ENCODE measurements around the gene TRIM2. TPM values are rescaled to one million over a fixed set of nuclear protein-coding genes. Genes with fewer than 3 reads are reported as not detected.

The TRIM2 gene
- total and polyA plus RNA-seq, 2 experiments from 2014 or later = 22.0 to 61.5 TPM

DNA sequence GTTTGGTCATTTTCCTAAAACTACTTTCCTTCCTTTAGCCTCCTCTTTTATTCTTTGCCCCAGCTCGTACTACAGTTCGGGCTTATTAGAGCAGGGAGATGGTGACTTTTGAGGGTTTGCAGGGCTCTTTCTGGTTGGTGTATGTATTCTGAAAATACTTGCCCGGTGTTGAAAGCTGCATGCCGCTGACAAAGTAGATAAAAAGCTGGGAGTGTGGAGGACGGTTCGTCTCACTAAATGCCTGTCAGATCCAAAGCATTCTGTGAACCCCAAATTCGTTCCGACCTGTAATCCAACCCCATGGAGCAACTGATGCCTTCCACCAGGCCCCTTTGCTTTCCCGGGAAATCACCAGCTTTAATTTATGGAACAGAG is 19.2 kb downstream of the TRIM2 start:
- Histone ChIP-seq H3K4me1 (ENCODE audit: insufficient read depth) (peaks cover 26% of the 10 kb centered on the region), H3F3A (replicated peaks; ENCODE audit: low read depth) (no peaks in the 10 kb centered on the region; the same call in 1 of the 2 replicates), H2AFZ (no peak overlapping the region), H3K9me2 (ENCODE audit: insufficient read depth) (no peaks in the 10 kb centered on the region), H3K27me3 (ENCODE audit: insufficient read depth) (peaks cover 16% of the 10 kb centered on the region), H3K27ac (ENCODE audit: low read depth) (no peak overlapping the region), H3K4me3 (peak overlapping the region; percentile 62), H4K20me1 (replicated peaks; ENCODE audit: insufficient read depth) (peaks cover 16% of the 10 kb centered on the region), H3K4me2 (peak overlapping the region; percentile 72), H3K79me2 (replicated peaks; ENCODE audit: insufficient read depth) (peaks cover 45% of the 10 kb centered on the region), H3K36me3 (ENCODE audit: insufficient read depth) (no peaks in the 10 kb centered on the region)
- peaks cover 11% of the 10 kb centered on the region for H3K36me3 Mint-ChIP-seq (ENCODE audit: low read depth)
- ATAC-seq (peak; percentile 4; the same call in 2 of the 3 replicates), DNase-seq (ENCODE audit: low spot score) (no peak)
- no peak for TF ChIP-seq ZNF114 (CRISPR knock-in tag; IDR thresholded peaks at IDR 0.05)
- H3K9me3 Mint-ChIP-seq = peaks cover 2% of the 10 kb centered on the region; the same call in 2 of the 3 replicates
- H3K4me1 Mint-ChIP-seq = peaks cover 30% of the 10 kb centered on the region
- no peak overlapping the region for H3K27ac Mint-ChIP-seq
- peak overlapping the region; percentile 90 for H3K4me3 Mint-ChIP-seq
- H3K27me3 Mint-ChIP-seq (ENCODE audit: insufficient read depth, low read depth, poor library complexity) = peaks cover 30% of the 10 kb centered on the region

DNA sequence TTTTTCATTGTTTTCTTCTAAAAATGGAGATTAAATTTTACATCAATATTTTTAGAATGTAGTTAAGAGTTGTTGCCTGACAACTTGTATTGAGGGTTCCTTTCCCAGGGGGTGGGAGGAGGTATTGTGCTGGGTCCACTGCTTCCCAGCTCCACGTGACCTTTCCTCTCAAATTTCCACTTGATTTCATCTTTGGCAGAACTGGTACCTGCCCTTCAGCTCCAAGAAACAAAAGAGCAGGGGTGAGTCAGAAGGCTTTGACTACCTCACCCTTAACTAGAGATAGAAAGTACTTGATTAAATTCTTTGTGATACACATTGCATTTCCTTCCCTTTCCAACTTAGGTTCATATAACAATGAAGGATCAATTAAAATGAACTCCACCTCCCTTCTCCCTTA is 19.7 kb downstream of the TRIM2 start:
- Histone ChIP-seq H3K27me3 (ENCODE audit: insufficient read depth) (peaks cover 16% of the 10 kb centered on the region), H3K4me3 (peak overlapping the region; percentile 62), H3F3A (replicated peaks; ENCODE audit: low read depth) (no peaks in the 10 kb centered on the region; the same call in 1 of the 2 replicates), H4K20me1 (replicated peaks; ENCODE audit: insufficient read depth) (peaks cover 16% of the 10 kb centered on the region), H3K27ac (ENCODE audit: low read depth) (no peak overlapping the region), H3K4me1 (ENCODE audit: insufficient read depth) (peaks cover 26% of the 10 kb centered on the region), H3K79me2 (replicated peaks; ENCODE audit: insufficient read depth) (peaks cover 48% of the 10 kb centered on the region), H3K36me3 (ENCODE audit: insufficient read depth) (no peaks in the 10 kb centered on the region), H3K9me2 (ENCODE audit: insufficient read depth) (no peaks in the 10 kb centered on the region), H2AFZ (no peak overlapping the region), H3K4me2 (peak overlapping the region; percentile 72)
- DNase-seq (ENCODE audit: low spot score) = no peak
- Mint-ChIP-seq H3K9me3 (peaks cover 2% of the 10 kb centered on the region; the same call in 2 of the 3 replicates), H3K4me1 (peaks cover 35% of the 10 kb centered on the region), H3K27me3 (ENCODE audit: insufficient read depth, low read depth, poor library complexity) (peaks cover 30% of the 10 kb centered on the region), H3K36me3 (ENCODE audit: low read depth) (peaks cover 11% of the 10 kb centered on the region), H3K27ac (no peak overlapping the region), H3K4me3 (peak overlapping the region; percentile 90)
- no peak for ATAC-seq
- no peak for TF ChIP-seq EZH2phosphoT487 (IDR thresholded peaks at IDR 0.05; ENCODE audit: unreplicated experiment)
- no peak for TF ChIP-seq ZNF331 (CRISPR knock-in tag; IDR thresholded peaks at IDR 0.05; ENCODE audit: low read depth)
- TF ChIP-seq POLR2AphosphoS5 (IDR thresholded peaks at IDR 0.05; ENCODE audit: low read depth) = no peak
- no peak for TF ChIP-seq STAT1 (IDR thresholded peaks at IDR 0.05; ENCODE audit: unreplicated experiment)
- TF ChIP-seq, protein P1, sequence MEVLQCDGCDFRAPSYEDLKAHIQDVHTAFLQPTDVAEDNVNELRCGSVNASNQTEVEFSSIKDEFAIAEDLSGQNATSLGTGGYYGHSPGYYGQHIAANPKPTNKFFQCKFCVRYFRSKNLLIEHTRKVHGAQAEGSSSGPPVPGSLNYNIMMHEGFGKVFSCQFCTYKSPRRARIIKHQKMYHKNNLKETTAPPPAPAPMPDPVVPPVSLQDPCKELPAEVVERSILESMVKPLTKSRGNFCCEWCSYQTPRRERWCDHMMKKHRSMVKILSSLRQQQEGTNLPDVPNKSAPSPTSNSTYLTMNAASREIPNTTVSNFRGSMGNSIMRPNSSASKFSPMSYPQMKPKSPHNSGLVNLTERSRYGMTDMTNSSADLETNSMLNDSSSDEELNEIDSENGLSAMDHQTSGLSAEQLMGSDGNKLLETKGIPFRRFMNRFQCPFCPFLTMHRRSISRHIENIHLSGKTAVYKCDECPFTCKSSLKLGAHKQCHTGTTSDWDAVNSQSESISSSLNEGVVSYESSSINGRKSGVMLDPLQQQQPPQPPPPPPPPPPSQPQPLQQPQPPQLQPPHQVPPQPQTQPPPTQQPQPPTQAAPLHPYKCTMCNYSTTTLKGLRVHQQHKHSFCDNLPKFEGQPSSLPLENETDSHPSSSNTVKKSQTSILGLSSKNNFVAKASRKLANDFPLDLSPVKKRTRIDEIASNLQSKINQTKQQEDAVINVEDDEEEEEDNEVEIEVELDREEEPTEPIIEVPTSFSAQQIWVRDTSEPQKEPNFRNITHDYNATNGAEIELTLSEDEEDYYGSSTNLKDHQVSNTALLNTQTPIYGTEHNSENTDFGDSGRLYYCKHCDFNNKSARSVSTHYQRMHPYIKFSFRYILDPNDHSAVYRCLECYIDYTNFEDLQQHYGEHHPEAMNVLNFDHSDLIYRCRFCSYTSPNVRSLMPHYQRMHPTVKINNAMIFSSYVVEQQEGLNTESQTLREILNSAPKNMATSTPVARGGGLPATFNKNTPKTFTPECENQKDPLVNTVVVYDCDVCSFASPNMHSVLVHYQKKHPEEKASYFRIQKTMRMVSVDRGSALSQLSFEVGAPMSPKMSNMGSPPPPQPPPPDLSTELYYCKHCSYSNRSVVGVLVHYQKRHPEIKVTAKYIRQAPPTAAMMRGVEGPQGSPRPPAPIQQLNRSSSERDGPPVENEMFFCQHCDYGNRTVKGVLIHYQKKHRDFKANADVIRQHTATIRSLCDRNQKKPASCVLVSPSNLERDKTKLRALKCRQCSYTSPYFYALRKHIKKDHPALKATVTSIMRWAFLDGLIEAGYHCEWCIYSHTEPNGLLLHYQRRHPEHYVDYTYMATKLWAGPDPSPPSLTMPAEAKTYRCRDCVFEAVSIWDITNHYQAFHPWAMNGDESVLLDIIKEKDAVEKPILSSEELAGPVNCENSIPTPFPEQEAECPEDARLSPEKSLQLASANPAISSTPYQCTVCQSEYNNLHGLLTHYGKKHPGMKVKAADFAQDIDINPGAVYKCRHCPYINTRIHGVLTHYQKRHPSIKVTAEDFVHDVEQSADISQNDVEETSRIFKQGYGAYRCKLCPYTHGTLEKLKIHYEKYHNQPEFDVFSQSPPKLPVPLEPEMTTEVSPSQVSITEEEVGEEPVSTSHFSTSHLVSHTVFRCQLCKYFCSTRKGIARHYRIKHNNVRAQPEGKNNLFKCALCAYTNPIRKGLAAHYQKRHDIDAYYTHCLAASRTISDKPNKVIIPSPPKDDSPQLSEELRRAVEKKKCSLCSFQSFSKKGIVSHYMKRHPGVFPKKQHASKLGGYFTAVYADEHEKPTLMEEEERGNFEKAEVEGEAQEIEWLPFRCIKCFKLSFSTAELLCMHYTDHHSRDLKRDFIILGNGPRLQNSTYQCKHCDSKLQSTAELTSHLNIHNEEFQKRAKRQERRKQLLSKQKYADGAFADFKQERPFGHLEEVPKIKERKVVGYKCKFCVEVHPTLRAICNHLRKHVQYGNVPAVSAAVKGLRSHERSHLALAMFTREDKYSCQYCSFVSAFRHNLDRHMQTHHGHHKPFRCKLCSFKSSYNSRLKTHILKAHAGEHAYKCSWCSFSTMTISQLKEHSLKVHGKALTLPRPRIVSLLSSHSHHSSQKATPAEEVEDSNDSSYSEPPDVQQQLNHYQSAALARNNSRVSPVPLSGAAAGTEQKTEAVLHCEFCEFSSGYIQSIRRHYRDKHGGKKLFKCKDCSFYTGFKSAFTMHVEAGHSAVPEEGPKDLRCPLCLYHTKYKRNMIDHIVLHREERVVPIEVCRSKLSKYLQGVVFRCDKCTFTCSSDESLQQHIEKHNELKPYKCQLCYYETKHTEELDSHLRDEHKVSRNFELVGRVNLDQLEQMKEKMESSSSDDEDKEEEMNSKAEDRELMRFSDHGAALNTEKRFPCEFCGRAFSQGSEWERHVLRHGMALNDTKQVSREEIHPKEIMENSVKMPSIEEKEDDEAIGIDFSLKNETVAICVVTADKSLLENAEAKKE (CRISPR knock-in tag; IDR thresholded peaks at IDR 0.05) = no peak
- TF ChIP-seq EZH2 (IDR thresholded peaks at IDR 0.05; ENCODE audit: low read depth, unreplicated experiment) = no peak
- TF ChIP-seq CREB1 (CRISPR knock-in tag; IDR thresholded peaks at IDR 0.05; ENCODE audit: low read depth) = no peak
- no peak for TF ChIP-seq ZNF114 (CRISPR knock-in tag; IDR thresholded peaks at IDR 0.05)
- TF ChIP-seq JUNB (IDR thresholded peaks at IDR 0.05; ENCODE audit: unreplicated experiment) = no peak
- TF ChIP-seq, protein P2, sequence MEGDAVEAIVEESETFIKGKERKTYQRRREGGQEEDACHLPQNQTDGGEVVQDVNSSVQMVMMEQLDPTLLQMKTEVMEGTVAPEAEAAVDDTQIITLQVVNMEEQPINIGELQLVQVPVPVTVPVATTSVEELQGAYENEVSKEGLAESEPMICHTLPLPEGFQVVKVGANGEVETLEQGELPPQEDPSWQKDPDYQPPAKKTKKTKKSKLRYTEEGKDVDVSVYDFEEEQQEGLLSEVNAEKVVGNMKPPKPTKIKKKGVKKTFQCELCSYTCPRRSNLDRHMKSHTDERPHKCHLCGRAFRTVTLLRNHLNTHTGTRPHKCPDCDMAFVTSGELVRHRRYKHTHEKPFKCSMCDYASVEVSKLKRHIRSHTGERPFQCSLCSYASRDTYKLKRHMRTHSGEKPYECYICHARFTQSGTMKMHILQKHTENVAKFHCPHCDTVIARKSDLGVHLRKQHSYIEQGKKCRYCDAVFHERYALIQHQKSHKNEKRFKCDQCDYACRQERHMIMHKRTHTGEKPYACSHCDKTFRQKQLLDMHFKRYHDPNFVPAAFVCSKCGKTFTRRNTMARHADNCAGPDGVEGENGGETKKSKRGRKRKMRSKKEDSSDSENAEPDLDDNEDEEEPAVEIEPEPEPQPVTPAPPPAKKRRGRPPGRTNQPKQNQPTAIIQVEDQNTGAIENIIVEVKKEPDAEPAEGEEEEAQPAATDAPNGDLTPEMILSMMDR (conservative IDR thresholded peaks at IDR 0.05; ENCODE audit: low read depth in 2 of 2) = no peak
- TF ChIP-seq, protein P3, sequence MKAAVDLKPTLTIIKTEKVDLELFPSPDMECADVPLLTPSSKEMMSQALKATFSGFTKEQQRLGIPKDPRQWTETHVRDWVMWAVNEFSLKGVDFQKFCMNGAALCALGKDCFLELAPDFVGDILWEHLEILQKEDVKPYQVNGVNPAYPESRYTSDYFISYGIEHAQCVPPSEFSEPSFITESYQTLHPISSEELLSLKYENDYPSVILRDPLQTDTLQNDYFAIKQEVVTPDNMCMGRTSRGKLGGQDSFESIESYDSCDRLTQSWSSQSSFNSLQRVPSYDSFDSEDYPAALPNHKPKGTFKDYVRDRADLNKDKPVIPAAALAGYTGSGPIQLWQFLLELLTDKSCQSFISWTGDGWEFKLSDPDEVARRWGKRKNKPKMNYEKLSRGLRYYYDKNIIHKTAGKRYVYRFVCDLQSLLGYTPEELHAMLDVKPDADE (IDR thresholded peaks at IDR 0.05) = no peak
